ENCODE results near the gene ARHGEF12. TPM values are rescaled to one million over a fixed set of nuclear protein-coding genes. Genes with fewer than 3 reads are reported as not detected.

The ARHGEF12 gene
- polyA plus RNA-seq, 3 donors, result 0.25 to 0.87 (median 0.27) TPM

DNA sequence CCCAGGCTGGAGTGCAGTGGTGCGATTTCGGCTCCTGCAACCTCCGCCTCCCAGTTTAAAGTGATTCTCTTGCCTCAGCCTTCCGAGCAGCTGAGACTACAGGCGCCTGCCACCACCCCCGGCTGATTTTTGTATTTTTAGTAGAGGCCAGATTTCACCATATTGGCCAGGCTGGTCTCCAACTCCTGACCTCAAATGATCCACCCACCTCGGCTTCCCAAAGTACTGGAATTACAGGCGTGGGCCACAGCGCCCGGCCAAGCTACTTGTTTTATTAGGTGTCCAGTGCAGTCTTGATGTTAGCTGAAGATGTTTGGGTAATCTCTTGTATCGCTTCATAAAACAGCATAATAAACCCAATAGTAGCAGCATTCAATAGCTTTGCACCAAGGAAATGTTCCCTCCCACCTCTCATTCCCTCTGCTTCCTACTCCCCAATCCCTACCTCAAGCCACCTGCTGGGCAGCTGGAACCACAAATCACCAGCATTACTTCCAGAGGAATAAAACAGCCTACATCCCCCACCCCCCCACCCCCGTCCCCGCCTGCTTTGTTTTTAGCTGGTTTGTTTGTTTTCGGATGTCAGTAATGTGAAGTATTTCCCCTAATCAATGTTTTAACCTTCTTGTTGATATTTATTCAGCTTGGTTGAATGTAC is 164.3 kb downstream of the ARHGEF12 start:
- Histone ChIP-seq H3K27ac (ENCODE audit: low read depth in 1 of 2, low read length in 2 of 2) (no peak overlapping the region), H3K79me2 (ENCODE audit: insufficient read depth, low read length) (no peaks in the 10 kb centered on the region), H3K27me3 (ENCODE audit: control insufficient read depth in 2 of 2, insufficient read depth in 2 of 2, low read length in 2 of 2) (peaks cover 18 to 27% of the 10 kb centered on the region in 2 donors), H2AFZ (ENCODE audit: insufficient read depth, low read depth, low read length, poor library complexity, severe bottlenecking) (no peak overlapping the region), H3K4me2 (replicated peaks; ENCODE audit: extremely low read depth, low read length, poor library complexity, severe bottlenecking) (no peak overlapping the region), H3K4me1 (ENCODE audit: control insufficient read depth in 1 of 2, insufficient read depth in 2 of 2, low read length in 2 of 2) (no peaks in the 10 kb centered on the region), H3K4me3 (replicated peaks in 1 of 3; ENCODE audit: low read depth in 2 of 3, low read length in 3 of 3) (no peak overlapping the region), H3K9me3 (replicated peaks in 1 of 2; ENCODE audit: control insufficient read depth in 1 of 2, insufficient read depth in 1 of 2, low read length in 2 of 2) (no peaks in the 10 kb centered on the region), H3K36me3 (replicated peaks in 1 of 2; ENCODE audit: control insufficient read depth in 1 of 2, insufficient read depth in 2 of 2, low read length in 2 of 2) (no peaks in the 10 kb centered on the region), H4K20me1 (ENCODE audit: insufficient read depth, low read length) (no peaks in the 10 kb centered on the region), H3K9ac (ENCODE audit: insufficient read depth, low read length, poor library complexity, severe bottlenecking) (no peak overlapping the region)
- WGBS (ENCODE audit: insufficient coverage), result 80% methylated on average over 3 of the region's 14 CpGs
- Mint-ChIP-seq H3K9me3 (peaks cover 0 to 1% (median 0%) of the 10 kb centered on the region in 7 donors), H3K27ac (no peak overlapping the region), H3K36me3 (no peaks in the 10 kb centered on the region), H3K4me1 (no peaks in the 10 kb centered on the region), H3K4me3 (no peak overlapping the region), H3K27me3 (ENCODE audit: low read depth in 3 of 3) (peaks cover 24 to 48% (median 35%) of the 10 kb centered on the region in 3 donors)
- no peak for DNase-seq
- TF ChIP-seq, protein P1, sequence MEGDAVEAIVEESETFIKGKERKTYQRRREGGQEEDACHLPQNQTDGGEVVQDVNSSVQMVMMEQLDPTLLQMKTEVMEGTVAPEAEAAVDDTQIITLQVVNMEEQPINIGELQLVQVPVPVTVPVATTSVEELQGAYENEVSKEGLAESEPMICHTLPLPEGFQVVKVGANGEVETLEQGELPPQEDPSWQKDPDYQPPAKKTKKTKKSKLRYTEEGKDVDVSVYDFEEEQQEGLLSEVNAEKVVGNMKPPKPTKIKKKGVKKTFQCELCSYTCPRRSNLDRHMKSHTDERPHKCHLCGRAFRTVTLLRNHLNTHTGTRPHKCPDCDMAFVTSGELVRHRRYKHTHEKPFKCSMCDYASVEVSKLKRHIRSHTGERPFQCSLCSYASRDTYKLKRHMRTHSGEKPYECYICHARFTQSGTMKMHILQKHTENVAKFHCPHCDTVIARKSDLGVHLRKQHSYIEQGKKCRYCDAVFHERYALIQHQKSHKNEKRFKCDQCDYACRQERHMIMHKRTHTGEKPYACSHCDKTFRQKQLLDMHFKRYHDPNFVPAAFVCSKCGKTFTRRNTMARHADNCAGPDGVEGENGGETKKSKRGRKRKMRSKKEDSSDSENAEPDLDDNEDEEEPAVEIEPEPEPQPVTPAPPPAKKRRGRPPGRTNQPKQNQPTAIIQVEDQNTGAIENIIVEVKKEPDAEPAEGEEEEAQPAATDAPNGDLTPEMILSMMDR (IDR thresholded peaks at IDR 0.05), result no peak
- intact Hi-C loops (cut with micrococcal nuclease), result no loop called here

DNA sequence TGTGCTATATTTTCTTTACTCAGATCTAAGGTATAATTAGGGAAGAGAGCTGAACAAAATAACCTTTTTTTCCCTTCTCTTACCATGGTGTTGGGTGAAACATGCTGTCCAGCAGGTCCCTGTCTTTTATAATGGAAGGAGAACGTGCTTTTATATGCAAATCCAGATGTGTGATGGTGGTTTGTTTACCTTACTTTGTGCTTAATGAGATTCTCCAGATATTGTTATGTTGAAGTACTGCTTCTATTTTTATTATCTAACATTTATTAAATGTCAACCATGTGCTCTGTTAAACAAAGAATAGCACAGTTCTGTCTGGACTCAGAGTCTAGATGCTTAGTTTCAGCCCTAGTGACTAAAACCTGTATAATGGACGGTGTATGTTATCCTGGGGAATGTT is 165.2 kb downstream of the ARHGEF12 start:
- DNase-seq, result no peak
- TF ChIP-seq, protein P1 (IDR thresholded peaks at IDR 0.05), result no peak
- Histone ChIP-seq H3K4me2 (replicated peaks; ENCODE audit: extremely low read depth, low read length, poor library complexity, severe bottlenecking) (no peak overlapping the region), H3K4me1 (ENCODE audit: control insufficient read depth in 1 of 2, insufficient read depth in 2 of 2, low read length in 2 of 2) (no peaks in the 10 kb centered on the region), H3K79me2 (ENCODE audit: insufficient read depth, low read length) (no peaks in the 10 kb centered on the region), H3K27me3 (ENCODE audit: control insufficient read depth in 2 of 2, insufficient read depth in 2 of 2, low read length in 2 of 2) (peaks cover 21 to 32% of the 10 kb centered on the region in 2 donors), H3K4me3 (replicated peaks in 1 of 3; ENCODE audit: low read depth in 2 of 3, low read length in 3 of 3) (no peak overlapping the region), H4K20me1 (ENCODE audit: insufficient read depth, low read length) (no peaks in the 10 kb centered on the region), H2AFZ (ENCODE audit: insufficient read depth, low read depth, low read length, poor library complexity, severe bottlenecking) (no peak overlapping the region), H3K9ac (ENCODE audit: insufficient read depth, low read length, poor library complexity, severe bottlenecking) (no peak overlapping the region), H3K9me3 (replicated peaks in 1 of 2; ENCODE audit: control insufficient read depth in 1 of 2, insufficient read depth in 1 of 2, low read length in 2 of 2) (no peaks in the 10 kb centered on the region), H3K27ac (ENCODE audit: low read depth in 1 of 2, low read length in 2 of 2) (no peak overlapping the region), H3K36me3 (replicated peaks in 1 of 2; ENCODE audit: control insufficient read depth in 1 of 2, insufficient read depth in 2 of 2, low read length in 2 of 2) (no peaks in the 10 kb centered on the region)
- intact Hi-C loops (cut with micrococcal nuclease), result no loop called here
- H3K27ac Mint-ChIP-seq, result no peak overlapping the region
- no peaks in the 10 kb centered on the region for H3K36me3 Mint-ChIP-seq
- WGBS (ENCODE audit: insufficient coverage), result no CpG with 5 or more reads among the region's 2 CpGs
- peaks cover 27 to 54% (median 35%) of the 10 kb centered on the region in 3 donors for H3K27me3 Mint-ChIP-seq (ENCODE audit: low read depth in 3 of 3)
- no peak overlapping the region for H3K4me3 Mint-ChIP-seq
- no peaks in the 10 kb centered on the region for H3K4me1 Mint-ChIP-seq
- H3K9me3 Mint-ChIP-seq, result peaks cover 0 to 1% (median 0%) of the 10 kb centered on the region in 7 donors
